Occipital lobe (tissue), 2 donors: ENCODE results near the gene UBAP2. TPM values are rescaled to one million over a fixed set of nuclear protein-coding genes. Genes with fewer than 3 reads are reported as not detected.
"Not testable (repeated sequence)": the region's sequence is repeated elsewhere in the genome, so short reads cannot be mapped to it uniquely, and the experiment has no call there.

Experiments used
- DNase-seq: peaks from one replicate; lab custom pipeline; 2025; lab: John Stamatoyannopoulos, UW
- total RNA-seq: library from RNA; depleted of rRNA; stranded (reverse); fragments of >200 nt; gene quantifications from one replicate; pipeline ENCODE4 v1.2.3, GENCODE V29; 2014

The UBAP2 gene
- total RNA-seq, 1 donor from 2014 or later = 68.2 TPM

DNA sequence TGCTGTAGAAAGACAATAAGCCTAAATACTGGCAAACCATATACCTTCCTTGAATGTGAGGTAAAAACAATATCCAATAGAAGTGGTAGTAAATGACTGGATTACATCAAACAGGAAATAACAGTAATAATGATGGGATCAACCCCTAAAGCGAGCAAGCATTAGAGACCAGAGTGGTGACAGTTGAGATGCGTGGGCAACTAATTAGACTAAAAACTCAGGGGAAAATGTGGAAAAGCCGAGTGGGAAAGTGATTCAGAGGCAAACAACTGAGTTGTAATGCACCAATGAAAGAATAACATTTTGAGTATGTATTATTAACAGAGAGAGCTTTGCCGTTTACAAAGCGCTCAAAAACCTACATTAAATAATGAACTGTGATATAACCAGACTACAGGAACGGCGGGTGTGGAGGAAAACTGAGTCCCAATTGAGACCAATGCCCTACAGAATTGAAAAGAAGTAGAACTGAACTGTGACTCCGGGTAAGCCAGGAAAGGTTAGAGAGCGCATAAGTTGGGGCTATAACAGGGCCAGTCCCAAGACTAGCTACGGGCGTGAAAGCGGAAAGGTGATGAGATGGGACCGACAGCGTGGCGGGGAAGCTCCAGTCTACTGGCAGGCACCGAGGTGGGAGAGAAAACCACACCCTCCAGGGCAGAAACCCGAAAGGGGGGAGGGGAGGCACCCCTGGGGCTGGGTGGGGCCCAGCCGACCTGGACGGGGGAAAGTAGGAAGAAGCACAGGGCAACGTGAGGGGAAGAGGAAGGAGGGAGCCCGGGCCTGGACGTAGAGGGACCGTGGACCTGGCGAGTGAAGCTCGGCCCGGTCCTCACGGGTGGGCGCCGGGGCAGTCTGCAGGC, 592 bp downstream of the UBAP2 start:
- peak; percentile 54 for DNase-seq

DNA sequence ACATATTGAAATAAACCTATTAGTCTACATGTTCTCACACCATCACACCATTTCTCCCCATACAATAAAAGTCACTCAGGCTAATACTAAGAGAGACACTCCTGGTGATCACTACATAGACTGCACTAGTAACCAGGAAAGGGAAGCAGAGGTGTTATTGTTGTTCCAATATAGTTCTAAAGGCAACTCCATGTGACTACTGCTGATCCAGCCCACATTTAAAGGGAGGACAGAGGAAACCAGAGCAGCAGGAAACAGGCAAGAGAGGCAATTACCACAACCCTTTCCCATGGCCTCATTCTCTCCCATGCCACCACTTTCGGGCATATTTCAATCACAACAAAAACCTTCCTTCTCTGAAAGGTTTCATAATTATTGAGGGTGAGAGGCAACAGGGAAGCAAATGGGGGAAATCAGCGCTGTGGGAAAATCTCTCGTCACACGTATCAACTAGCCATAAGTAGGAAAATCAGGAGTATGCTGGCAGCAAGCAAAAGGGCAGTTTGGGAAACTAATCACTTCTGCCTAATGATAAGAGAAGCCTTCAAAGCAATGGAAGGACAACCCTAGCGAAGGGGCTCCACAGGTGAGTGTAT, 1.8 kb downstream of the UBAP2 start:
- DNase-seq = no peak

DNA sequence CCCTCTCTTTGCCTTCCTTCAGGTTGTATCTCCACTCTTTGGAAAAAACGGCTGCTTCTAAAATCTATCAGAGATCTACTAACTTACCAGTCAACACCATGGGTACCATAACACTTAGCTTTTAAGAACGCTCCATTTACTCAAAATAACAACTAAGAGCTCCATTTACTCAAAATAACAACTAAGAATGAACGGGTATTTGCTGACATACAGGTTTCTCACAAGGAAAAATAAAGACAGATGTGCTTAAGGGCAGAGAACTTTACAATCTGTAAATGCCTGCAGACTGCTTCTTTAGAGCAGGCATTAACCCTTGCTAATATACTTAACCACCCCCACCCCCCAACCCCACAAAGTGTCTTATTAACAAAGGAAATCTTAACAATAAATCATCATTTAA, 2.8 kb downstream of the UBAP2 start:
- DNase-seq = no peak

DNA sequence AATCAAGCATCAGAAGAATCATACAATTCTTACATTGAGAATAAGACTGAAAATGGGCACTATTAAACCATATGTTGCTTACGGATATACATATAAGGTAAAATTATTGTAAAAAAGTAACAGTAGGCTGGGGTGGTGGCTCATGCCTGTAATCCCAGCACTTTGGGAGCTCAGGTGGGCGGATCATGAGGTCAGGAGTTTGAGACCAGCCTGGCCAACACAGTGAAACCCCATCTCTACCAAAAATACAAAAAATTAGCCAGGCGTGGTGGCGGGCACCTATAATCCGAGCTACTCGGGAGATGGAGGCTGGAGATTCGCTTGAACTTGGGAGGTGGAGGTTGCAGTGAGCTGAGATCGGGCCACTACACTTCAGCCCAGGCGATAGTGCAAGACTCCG, 6.6 kb downstream of the UBAP2 start:
- DNase-seq = not testable (repeated sequence)

DNA sequence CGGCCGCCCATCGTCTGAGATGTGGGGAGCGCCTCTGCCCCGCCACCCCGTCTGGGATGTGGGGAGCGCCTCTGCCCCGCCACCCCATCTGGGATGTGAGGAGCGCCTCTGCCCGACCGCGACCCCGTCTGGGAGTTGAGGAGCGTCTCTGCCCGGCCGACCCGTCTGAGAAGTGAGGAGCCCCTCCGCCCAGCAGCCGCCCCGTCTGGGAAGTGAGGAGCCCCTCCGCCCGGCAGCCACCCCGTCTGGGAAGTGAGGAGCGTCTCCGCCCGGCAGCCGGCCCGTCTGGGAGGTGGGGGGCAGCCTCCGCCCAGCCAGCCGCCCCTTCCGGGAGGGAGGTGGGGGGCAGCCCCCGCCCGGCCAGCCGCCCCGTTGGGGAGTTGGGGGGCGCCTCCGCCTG, 9.8 kb downstream of the UBAP2 start:
- DNase-seq = not testable (repeated sequence)

DNA sequence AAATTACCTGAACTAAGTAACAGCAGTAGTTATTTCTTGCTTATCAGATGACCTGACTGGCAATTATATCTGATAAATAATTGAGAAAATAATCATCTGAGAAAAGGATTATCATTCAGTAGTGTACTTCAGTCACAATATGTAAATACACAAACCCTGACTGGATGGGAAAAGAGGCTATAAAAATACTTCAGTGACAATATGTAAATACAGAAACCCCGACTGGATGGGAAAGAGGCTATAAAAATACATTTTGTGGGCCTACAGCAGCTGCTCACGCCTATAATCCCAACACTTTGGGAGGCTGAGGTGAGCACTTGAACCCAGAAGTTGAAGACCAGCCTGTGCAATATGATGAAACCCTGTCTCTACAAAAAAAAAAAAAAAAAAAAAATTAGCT, 11.1 kb downstream of the UBAP2 start:
- no peak for DNase-seq

DNA sequence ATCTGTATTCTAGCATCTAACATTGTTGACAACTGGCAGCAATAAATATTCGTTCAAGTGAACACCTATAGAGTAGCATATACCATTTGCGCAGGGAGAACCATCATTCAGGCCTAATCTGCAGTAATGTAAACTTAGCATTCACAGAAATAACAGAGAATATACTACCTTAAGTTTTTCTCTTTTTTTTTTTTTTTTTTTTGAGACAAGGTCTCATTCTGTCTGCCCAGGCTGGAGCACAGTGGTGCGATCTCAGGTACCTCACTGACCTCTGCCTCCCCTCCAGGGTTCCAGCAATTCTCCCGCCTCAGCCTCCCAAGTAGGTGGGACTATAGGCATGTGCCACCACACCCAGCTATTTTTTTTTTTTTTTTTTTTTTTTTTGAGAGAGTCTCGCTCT, 12.1 kb downstream of the UBAP2 start:
- DNase-seq = no peak

DNA sequence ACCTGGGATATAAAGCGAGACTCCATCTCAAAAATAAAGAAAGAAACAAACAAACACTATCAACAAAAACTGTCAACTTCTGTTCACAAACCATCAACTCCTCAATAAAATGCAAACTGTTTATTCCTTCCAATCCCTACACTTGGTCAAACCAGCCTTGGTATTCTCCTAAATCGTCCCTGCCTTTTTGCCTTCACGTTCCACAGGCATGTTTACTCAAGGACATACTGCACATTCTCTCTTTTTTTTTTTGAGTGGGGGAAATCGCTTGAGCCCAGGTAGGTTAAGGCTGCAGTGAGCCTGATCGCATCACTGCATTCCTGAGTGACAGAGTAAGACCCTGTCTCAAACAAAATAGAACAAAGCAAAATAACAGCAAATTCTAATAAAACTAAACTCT, 13.0 kb downstream of the UBAP2 start:
- no peak for DNase-seq

DNA sequence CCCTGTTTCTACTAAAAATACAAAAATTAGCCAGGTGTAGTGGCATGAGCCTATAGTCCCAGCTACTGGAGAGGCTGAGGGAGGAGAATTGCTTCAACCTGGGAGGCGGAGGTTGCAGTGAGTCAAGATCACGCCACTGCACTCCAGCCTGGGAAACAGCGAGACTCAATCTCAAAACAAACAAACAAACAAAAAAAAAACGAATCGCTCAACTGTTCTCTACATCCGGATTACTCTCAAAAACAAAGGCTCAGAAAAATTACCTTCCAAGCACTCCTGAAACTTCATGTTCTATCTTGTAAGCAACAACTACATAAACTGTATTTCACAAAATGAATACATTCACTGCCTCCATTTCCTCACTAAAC, 14.0 kb downstream of the UBAP2 start:
- no peak for DNase-seq

DNA sequence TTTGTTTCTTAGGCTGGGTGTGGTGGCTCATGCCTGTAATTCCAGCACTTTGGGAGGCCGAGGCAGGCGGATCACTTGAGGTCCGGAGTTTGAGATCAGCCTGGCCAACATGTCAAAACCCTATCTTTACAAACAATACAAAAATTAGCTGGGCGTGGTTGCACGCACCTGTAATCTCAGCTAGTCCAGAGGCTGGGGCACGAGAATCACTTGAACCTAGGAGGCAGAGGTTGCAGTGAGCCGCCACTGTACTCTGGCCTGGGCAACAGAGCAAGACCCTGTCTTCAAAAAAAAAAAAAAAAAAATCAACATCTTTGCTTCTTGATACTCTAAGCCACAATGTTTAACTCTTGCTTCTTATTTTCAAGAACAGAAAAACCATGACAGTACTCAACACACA, 16.1 kb downstream of the UBAP2 start:
- DNase-seq = no peak

DNA sequence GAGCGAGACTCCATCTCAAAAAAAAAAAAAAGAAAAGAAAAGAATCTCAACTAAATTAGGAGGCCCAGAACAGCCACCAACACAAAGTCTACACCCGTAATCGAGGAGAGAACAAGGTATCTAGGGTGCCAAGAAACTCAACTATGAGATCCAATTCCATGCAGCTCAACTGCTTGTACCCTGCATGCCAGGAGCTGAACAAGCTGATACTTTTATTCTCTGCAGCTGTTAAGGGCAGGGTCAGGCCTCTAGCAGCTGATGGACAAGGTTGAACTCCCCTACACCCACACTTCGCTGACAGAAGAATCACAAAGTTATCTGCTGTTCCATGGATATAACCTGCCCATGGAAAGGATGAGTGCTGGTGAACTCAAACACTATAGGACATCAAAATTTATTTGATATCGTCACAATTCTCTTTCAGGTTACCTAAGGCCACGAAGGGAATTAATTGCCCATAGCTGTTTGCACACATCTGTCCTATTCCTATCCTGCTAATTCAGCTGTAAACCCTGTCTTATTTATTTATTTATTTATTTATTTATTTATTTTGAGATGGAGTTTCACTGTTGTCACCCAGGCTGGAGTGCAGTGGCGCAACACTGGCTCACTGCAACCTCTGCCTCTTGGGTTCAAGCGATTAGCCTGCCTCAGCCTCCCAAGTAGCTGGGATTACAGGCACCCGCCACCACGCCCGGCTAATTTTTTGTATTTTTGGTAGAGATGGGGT, 20.7 kb downstream of the UBAP2 start:
- no peak for DNase-seq

DNA sequence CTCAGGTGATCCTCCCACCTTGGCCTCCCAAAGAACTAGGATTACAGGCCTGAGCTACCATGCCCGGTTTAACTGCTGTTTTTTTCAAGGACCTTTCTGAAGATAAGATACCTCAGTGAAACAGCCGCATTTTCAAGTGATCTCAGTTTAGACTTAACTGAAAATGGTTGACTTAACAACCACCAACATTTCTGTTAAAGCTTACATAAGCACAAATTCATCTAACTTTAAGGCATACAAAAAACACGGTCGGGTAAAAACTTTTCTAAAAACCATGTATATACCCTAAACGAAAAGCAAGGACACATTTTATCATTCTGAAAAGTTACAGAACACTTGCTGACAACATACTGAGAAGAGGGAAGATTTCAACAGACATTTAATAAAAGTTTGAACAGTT, 22.9 kb downstream of the UBAP2 start:
- DNase-seq = no peak

DNA sequence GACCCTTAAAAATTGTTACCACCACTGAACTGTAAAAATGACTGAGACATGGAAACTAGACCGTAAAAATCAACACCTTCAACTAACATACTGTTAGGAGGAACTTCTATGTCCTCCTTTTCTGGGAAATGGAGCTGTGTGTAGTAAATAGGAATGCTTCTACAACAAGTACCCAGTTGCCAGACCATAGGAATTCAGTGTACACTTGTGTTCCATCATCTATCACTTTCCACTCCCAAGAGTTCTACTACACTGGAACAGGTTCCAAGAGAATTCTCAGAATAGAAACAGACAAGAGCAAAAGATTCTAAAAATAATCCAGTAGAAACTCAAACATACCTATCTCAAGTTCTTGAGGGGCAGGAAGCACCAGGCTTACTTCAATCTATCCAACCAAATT, 23.6 kb downstream of the UBAP2 start:
- DNase-seq = no peak

DNA sequence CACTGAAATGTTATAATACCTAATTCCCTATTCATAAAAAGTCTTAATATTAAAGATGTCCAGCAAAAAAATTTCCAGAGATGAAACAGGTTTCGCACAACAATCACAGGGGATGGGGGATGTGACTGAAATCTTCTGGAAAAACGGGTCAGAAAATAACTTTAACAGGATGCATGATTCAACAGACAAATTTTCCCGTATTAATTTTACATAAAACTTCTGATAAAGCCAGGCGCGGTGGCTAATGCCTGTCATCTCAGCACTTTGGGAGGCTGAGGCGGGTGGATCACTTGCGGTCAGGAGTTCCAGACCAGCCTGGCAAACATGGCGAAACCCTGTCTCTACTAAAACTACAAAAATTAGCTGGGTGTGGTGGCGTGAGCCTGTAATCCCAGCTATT, 24.2 kb downstream of the UBAP2 start:
- not testable (repeated sequence) for DNase-seq

DNA sequence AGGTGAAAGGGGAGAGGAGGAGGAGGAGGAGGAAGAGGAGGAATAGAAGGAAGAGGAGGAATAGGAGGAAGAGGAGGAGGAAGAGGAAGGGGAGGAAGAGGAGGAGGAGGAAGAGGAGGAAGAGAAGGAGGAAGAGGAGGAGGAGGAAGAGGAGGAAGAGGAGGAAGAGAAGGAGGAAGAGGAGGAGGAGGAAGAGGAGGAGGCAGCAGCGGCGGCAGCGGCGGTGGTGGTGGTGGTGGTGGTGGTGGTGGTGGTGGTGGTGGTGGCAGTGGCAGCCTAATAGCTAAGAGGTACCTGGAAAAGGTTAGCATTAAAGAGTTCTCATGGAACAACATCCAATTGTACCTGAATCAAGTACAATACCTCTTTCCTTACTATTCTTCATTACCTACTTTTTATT, 32.5 kb downstream of the UBAP2 start:
- DNase-seq = no peak

DNA sequence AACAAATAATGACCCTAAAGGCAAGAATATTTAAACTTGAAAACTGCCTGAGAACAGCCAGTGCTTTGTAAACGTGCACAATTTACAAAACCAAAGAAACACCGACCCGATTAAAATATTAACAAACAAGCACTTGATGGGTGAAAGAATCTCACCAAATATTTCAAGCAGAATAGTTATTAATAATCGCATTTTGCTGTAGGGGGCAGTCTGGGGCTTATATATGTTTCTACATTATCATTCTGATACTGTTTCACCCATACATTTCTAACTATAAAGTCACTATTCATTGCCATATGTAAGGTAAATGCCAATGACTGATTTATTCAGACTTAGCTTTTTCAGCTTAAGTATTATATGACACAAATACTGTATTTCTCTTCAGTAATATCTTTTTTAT, 37.7 kb downstream of the UBAP2 start:
- no peak for DNase-seq

DNA sequence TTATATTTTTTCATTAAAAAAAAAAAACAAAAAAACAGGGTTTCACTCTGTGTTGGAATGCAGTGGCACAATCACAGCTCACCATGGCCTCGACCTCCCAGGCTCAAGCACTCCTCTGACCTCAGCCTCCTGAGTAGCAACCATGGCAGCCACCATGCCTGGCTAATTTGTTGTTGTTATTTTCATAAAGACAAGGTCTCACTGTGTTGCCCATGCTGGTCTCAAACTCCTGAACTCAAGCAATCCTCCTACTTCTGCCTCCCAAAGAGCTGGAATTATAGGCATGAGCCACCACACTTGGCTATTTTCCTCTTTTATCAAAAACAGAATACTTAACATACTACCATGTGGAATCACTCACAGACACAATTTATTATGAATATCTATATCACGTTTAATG, 46.7 kb downstream of the UBAP2 start:
- no peak for DNase-seq

DNA sequence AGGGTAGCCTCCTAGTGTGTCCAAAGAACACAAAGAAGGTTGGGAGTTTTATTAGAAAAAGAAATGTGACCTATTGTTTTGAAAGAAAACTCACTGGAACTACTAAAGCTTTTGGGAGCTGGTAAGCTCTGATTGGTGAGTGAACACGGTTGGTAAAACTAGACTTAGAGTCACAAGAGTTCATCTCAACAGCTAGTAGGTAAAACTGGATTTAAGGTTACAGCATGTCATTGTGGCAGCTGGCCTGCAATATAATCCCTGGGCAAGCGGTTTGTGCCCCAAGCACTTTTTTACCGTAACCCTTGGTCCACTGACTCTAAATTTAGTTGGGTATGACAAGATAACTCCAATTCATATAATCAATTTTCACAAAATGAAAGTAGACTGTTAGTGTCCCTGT, 47.4 kb downstream of the UBAP2 start:
- DNase-seq = no peak

DNA sequence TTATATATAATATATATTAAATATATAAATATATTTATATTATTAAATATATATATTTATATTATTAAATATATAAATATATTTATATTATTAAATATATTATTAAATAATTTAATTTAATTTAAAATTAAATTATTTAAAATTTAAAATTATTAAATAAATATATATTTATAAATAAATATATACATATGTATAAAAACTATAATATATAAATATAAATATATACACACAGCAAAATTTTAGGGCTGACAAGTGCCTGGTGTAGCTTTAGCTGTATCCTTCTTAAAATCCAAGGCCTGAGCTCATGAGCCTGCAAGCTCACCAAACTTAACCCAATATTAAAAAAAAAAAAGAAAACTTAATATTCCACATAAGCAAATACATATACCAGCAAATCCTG, 53.2 kb downstream of the UBAP2 start:
- DNase-seq = no peak

DNA sequence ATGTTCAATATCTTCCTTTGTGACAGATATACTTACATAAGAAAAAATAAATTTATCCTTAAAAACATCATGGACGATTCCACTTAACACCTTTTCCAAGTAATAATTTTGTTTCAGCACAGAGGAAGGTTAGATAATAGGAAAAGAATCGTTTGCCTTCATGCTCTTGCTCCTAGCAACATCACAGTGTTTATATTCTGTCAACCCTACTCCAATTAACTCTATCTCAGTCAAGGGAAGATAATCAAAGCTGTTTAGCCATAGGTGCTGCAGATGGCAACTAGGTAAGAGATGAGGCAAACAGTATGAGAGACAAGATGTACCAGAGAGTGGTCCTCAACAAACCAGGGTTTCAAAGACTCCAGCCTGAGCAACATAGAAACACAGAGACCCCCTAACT, 55.6 kb downstream of the UBAP2 start:
- DNase-seq = no peak

DNA sequence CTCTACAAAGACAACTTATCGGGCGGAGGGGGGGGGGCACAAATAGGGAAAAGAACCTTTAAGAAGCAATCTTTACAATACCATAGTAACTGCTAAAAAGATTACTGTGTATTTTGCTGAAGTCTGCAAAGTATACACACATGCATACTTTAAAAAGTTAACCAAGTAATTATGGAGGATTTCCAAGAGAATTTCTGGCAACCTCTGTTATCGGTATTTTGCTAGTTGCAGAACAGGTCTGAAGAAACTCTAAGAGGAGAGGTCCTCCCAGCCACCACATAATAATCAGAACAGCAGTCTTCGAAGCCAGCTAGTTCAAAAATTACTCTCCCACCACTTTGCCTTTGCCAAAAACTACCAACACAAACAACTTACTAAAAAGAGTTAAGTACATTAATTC, 56.1 kb downstream of the UBAP2 start:
- DNase-seq = no peak

DNA sequence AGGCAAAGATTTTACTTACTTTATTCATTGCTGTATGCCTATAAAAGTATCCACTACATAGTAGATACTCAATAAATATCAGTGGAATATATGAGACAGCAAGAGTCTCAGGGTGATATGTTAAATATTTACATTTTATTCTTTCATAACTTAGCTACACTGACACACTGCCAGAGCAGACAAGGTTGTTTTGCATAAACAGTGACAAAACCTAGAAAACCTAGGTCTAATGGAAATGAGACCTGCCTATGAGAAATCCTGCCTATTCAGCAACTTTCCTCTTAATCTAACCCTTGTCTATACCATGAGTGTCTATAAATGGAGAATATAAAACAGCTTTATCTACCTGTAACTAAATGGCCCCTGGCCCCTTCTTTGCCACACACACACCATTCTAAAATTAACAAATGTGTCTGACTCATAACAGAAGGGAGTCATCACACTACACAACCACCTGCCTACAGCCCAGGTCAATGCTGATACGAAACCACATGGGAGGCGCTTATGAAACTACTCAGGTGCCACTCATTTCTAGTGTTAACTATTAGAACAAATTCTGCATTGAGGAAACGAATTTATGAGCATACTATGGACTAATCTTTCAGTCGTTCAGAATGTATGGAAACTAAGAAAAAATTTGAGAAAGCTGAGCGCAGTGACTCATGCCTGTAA, 60.3 kb downstream of the UBAP2 start:
- no peak for DNase-seq
